Activated CD8-positive, alpha-beta memory T cell treated with anti-CD3 and anti-CD28 coated beads, Interleukin-2, amount 50 U/mL, for 24 hours (primary cell): ENCODE measurements around the gene STK16.

ENCODE experiments used
- DNase-seq: peaks from one replicate; pipeline ENCODE4 v3.0.0-alpha.2; 2020; ENCODE audit errors: extremely low read depth

STK16 gene

GRCh38 chr2:219214141-219214540 is 31.1 kb upstream of the STK16 start:
- DNase-seq, result no peak

GRCh38 chr2:219214786-219215185 is 30.5 kb upstream of the STK16 start:
- no peak for DNase-seq

DNA sequence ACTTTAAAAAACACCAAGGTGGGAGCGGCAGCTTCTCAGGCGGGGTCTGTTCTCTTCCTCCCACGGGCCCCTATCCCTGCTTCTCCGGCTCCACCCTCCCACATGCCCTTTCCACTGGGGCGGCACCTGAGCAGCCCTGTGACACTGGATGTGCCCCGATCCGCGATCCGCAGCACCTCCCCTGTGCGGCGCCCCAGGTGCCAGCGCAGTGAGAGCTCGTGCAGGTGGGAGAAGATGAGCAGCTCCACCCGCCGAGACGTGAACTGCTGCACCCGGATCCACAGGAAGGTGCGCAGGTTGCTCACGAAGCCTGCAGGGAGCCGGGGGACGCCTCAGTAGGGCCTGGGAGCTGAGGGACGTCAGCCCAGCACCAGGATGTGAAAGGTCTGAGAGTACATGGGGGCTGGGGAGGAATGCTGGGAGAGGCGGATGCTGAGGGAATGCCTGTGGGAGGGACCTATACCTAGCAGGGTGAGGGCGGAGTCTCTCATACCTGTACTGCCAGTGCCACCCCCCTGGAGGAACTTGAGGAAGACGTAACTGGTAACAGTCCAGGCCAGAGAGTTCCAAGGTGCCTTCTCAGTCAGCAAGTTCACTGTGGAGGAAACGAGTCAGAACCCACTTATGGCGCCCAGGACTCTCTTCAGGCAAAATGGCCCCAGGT is 29.3 kb upstream of the STK16 start:
- no peak for DNase-seq

GRCh38 chr2:219216535-219216915 is 28.8 kb upstream of the STK16 start:
- no peak for DNase-seq

DNA sequence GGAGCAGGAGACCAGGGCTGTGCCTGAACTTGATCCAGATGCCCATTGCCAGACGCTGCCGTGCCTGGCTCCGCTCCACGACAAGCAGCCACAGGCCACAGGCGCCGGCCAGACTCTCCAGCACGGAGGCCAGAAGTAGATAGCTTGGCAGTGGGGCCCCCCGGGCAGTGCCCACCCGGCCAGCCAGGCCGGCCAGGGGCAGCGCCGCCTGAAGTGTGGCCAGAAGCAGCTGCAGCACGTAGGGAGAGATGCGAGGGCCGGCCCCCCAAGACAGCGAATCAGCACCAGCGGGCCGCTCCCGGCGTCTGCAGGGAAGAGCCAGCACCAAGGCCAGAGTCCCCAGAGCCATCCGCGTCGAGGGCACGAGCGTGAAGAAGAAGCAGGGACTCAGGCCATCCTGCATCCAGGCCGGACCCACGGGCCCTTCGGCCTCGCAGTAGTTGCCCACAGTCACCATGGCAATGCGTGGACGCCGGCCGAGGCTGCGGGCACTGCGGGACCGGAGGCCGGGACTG is 27.0 kb upstream of the STK16 start:
- DNase-seq, result no peak

DNA sequence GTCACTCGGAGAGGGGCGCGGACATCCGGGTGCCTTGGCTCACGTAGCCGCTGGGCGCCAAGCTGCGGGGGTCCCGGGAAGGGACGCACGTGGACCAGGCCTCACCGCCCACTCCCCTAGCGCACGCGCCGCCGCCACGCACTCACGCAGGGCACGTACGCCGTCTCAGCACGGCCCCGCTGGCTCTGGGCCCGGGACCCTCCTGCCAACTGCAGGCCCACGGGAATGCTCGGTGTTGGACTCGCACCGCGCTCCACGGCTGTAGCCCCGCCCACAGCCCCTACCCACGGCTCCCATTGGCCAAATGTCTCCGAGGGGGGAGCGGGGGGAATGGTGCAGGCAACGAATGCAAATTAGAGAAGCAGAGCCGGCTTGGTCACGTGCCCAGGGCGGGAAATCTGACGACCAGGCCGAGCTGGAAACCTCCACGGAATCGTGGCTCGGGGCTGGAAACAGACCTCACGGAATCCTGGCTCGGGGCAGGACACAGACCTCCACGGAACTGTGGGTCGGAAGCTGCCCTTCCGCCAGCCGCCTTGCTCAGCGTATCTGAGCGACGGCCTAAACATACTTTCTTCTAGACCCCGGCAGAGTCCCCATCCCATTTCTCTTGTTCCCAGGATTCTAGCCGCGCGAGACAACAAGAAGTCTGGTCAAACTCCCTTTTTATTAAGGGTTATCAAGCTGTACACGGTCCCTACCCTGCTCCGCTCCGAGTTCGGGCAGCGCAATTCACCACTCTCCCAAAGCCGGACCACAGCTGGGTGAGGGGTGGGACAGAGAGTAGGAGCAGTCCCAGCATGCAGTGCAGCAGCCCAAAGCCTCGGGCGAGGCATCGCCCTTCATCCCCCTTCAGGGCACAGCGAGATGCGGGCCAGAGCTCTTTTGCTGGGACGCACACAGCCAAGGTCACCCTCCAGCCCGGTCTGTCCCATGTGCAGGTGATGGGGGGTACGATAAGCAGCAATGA is 26.3 kb upstream of the STK16 start, which contains the start of gene ABCB6:
ABCB6 (minus strand) TSS at position 227 of the 970 bp plus-strand sequence. CDS start 285 bp downstream, outside the sequence.
- DNase-seq, result peak; percentile 77

GRCh38 chr2:219219784-219220532 is 25.3 kb upstream of the STK16 start:
- no peak for DNase-seq

DNA sequence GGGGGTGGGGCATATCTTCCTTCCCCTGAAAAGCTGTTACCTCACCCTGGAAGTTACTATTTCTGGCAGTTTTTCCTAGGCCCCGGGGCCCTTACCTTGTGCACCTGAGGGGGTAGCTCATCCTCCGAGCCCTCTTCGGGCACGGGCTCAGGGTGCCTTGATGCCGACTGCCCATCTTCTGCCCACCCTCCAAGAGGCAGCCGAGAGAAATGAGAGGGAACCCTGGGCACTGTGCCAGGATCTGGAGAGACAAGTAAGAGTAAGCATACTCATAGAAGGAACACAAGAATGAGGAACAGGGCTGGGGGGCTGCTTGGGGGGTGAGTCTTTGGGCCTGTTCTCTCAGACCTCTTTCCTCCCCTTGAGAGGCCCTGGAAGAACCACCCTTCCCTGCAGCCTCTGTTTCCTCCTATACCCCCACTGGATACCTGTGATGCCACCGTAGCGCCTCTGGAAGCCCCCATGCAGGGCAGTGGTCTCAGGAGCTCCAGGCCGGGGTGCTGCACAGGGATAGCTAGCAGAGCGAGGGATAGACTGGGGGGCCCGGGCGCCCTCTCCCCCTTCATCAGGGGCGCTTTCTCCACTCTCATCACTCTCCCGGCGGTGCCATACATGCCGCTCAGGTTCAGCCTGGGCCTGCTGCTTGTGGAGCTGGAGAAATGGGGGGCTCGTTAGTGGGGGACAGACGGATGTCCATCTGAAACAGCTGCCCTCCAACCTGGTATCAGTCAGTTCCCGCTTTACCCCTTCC is 24.5 kb upstream of the STK16 start:
- no peak for DNase-seq

GRCh38 chr2:219221957-219222518 is 23.2 kb upstream of the STK16 start:
- no peak for DNase-seq

- no peak for DNase-seq
These were observed 21.3 kb upstream of the STK16 start for GRCh38 chr2:219223831-219224610.

GRCh38 chr2:219225350-219225749 is 19.9 kb upstream of the STK16 start:
- DNase-seq, result no peak

DNA sequence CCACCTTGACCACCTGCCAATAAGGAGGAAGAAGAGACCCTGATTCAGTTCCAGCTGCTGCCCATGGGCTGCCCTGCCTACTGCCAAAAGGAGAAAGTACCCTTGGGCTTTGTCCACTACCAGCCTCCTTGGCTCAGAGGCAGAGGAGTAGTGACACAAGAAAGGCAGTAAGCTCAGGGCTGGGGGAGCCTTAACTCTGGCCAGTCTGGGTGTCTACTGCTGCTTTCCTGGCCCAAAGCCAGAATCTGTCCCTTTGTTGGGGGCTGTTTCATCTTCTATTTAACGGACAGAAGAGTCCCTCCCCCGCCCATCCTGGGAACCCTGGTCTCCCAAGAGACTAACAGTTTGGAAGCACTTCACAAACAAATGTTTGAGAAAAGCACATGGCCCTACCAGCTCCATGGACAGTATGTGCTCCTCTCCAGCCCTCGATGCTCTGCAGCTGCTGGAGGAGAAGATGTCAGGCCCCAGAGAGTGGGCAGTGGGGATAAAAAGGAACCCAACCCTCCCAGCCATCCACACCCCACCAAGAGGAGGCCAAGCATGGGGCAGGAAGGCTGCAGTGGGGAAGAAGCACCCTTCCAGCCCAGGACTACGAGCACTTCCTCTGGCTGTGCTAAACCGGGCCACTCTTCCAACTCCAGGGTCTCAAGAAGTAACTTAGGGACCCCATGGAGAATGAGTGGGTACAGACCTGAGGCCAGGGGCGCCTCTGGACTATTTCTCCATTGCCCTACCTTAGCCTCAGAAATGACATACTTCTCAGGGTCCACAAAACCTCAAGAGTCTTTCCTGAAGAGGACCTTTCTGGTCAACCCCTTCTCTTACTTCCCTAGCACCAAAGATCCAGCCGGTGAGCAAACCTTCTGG is 17.0 kb upstream of the STK16 start:
- no peak for DNase-seq

DNA sequence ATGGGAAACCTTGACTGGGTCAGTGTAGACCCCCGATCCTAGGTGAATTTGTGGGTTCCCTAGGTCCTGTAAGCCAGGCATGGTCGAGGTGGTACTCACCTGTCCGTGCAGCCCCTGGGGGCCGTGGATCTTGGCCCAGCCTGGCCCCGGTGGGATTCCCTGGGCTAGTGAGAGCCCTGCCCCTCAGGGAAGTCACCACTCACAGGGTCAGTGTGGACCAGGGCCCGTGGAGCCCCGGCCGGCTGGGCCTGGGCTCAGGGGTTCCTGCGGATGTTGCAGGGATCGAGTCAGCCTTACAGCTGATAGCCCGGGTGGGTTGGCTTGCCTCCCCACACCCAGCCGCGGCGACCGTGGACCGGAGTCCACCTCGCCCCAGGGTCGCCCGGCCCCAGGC is 16.4 kb upstream of the STK16 start:
- no peak for DNase-seq

GRCh38 chr2:219229305-219230058 is 15.8 kb upstream of the STK16 start, which contains the start of the genes ANKZF1 and ATG9A:
ANKZF1 (plus strand) TSS chr2:219229806; CDS start chr2:219230258, 452 bp downstream.
ATG9A (minus strand) TSS chr2:219229636; CDS start chr2:219228024, 1,612 bp downstream.
- DNase-seq, result peak; percentile 96

DNA sequence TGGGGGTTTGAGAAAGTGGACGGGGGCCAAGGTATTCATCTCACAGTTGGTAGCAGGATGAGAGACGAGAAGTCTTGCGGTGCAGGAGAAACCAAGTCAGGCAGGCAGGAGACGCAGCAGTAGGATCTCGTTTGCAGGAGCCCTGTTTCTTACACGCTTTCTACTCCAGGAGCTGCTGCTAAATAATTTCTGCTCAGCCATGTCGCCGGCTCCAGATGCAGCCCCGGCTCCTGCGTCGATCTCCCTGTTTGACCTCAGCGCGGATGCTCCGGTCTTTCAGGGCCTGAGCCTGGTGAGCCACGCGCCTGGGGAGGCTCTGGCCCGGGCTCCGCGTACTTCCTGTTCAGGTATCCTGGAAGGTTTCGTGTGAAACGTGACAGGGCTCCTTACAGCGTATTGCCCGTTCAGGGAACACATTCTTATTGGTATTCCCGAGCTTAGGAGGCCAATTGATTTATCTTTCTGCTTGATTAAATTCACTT is 15.2 kb upstream of the STK16 start:
- no peak for DNase-seq

- no peak for DNase-seq
These were observed 10.9 kb upstream of the STK16 start for GRCh38 chr2:219234331-219234730.

- no peak for DNase-seq
These were observed 2.0 kb upstream of the STK16 start for GRCh38 chr2:219243291-219243761.

- no peak for DNase-seq
These were observed 511 bp upstream of the STK16 start for GRCh38 chr2:219244789-219245147.
